ENCODE data around the gene TPTE.
"Not testable (repeated sequence)": the region's sequence is repeated elsewhere in the genome, so short reads cannot be mapped to it uniquely, and the experiment has no call there.

GRCh38 chr21:10490453-10490852 lies 30.9 kb upstream of the TPTE start:
- TF ChIP-seq, protein P1, sequence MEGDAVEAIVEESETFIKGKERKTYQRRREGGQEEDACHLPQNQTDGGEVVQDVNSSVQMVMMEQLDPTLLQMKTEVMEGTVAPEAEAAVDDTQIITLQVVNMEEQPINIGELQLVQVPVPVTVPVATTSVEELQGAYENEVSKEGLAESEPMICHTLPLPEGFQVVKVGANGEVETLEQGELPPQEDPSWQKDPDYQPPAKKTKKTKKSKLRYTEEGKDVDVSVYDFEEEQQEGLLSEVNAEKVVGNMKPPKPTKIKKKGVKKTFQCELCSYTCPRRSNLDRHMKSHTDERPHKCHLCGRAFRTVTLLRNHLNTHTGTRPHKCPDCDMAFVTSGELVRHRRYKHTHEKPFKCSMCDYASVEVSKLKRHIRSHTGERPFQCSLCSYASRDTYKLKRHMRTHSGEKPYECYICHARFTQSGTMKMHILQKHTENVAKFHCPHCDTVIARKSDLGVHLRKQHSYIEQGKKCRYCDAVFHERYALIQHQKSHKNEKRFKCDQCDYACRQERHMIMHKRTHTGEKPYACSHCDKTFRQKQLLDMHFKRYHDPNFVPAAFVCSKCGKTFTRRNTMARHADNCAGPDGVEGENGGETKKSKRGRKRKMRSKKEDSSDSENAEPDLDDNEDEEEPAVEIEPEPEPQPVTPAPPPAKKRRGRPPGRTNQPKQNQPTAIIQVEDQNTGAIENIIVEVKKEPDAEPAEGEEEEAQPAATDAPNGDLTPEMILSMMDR (IDR thresholded peaks at IDR 0.05; ENCODE audit: low read depth, low read length): not testable (repeated sequence)
- not testable (repeated sequence) for TF ChIP-seq EZH2phosphoT487 (IDR thresholded peaks at IDR 0.05; ENCODE audit: low read depth)
